HG03565 (cell line): ENCODE data around the gene PRCP.

Experiments
- ATAC-seq: cut with Tn5 transposase; IDR thresholded peaks from one replicate; pipeline ENCODE4 v1.9.1; 2021; ENCODE audit warnings: mild to moderate bottlenecking, moderate library complexity; ENCODE audit not compliant: unreplicated experiment

The PRCP gene

DNA sequence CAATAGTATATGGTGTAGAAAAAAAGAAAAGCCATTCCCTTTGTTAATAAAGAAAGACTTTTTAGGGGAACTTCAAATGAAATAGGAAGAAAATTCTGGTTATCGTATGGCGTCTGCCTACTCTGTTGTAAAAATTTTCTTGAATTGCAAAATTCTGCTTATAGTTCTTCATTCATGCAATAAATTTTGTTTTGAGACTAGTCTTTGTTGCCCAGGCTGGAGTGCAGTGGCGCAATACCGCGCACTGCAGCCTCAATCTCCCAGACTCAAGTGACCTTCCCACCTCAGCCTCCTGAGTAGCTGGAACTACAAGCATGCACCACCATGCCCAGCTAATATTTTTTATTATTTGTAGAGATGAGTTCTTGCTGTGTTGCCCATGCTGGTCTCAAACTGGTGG, 7.1 kb upstream of the PRCP start:
- no peak for ATAC-seq

- no peak for ATAC-seq
These were observed 6.7 kb upstream of the PRCP start for GRCh38 chr11:82906931-82907330.

DNA sequence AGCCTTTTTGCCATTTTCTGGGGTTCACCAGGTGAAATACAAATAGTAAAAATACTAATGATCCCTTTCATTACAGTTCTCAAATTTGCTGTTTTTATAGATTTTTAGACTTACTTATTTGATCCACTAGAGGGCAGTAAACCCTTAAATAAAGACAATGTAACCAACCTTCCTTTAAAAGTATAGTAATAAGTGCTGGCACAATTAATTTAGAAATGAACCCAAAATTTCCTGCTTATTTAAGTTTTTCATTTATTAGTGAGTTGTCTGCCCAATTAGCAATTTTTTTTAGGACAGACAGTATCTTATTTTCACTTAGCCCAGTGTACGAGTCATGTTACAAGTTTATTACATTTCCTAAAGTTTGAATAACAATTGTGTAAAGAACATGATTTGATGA, 6.0 kb upstream of the PRCP start:
- no peak for ATAC-seq

DNA sequence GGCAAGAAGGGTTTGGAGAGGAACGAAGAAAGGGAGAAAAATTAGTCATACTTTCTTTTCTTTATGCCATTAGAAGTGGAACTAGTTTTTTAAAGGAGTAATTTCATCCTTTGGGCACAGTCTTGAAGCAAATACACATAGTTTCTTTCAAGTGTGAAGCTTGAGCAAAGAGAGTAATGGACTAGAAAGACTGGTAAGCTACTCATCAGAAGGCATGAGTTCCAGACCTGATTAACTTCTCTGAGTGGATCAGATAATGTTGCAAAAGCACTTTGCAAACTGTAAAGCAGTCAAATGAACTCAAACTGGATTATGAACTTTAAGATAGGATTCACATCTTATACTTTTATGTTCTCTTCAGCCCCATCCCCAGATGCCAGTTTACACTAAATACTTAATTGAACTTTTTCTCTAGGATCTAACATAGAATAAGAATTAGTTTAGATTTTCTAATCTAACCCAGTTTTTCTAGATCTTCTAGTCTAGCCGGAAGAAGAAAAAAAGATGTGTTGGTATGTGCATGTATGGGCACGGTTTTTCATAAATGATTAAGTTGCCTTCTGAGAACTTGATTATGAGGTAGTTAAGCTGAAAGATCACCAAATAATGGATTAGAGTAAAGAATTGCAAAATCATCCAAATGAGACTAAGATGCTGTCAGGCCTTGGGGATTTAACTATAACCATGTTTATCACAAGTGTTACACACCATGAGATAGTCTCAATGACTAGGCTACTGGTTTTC, 3.8 kb upstream of the PRCP start:
- ATAC-seq, result no peak

DNA sequence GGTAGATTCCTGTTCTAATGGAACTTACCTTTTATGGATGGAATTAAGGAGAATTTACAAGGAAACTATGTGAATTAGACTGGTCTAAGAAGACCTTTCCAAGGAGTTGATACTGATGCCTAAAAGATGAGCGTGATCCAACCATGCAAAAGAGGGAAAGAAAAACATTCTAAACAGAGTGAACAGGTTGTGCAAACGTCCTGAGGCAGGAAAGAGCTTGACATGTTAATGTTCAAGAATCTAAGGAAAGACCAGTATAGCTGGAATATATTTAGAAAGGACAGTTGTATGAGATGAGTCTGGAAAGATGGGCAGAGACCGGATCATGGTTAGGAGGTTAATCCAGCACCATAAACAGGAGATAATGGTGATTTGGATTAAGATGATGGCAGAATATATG, 2.6 kb upstream of the PRCP start:
- no peak for ATAC-seq

GRCh38 chr11:82901922-82902485, 1.8 kb upstream of the PRCP start:
- ATAC-seq, result no peak

DNA sequence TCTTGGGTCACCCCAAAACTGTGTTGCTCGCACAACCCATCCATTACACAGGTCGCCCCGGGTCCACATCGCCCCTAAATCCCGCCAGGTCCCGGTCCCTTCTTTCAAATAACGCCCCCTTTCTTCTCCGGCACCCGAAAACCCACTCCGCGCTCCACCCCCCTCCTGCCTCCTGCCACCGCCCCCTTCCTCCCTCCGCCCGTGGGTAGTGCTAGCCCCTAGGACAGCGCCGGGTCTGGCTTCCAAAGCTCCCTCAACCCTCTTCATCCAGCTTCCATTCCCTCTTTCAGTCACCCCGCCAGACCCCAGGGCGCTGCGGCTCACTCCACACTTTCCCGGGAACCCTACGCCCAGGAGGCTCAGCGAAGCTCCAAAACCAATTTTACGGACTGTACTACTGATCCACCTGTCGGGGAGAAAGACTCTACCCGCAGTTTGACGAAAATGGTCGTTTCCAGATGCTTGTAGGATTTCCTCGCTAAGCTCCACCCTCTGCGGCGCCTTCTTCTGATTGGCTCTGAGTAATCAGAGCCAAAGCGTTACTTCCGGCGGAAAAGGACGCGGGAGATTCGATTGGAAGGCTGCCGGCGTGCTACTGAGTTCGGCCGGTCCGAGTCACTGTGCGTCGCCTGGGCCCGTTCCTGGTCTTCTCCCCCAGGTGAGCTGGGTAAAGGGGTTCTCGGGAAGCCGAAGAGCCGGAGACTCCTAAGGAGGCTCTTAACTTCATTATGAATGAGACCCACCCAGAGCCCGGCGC, 1.1 kb upstream of the PRCP start, which contains the start of gene DDIAS:
Gene DDIAS (plus strand): TSS at position 572 of the 757 bp plus-strand sequence. CDS start 13,003 bp downstream, outside the sequence.
- ATAC-seq, result peak; percentile 70

- no peak for ATAC-seq
These were observed 313 bp downstream of the PRCP start for GRCh38 chr11:82899957-82900276.

DNA sequence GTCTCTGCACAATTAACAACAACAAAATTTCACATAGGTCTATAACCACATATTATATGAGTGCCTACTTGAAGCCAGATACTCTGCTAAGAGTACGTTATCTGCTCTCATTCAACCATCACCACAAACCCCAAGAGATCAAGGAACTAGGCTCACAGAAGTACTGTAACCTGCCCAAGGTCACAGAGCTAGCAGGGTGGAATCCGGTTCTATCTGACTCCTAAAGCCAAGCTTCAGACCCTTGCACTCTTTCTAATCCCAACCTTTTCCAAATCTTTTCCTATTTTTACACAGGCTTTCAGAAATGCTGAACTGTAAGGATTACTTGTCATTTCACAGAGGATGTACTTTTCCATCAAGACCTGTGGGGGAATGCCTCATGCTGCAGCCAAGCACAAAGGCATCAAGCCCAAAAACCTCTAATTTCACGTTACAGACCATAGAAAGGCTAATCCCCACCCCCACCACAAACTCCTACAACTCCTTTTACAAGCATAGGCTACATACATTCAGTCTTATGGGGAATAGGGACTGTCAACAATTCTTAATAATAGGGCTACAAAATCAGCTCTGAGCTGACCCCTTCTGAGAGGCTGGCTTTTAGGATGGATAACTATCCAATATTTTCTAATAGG, 927 bp downstream of the PRCP start:
- ATAC-seq, result no peak

- ATAC-seq, result no peak
These were observed 2.0 kb downstream of the PRCP start for GRCh38 chr11:82898241-82898640.

DNA sequence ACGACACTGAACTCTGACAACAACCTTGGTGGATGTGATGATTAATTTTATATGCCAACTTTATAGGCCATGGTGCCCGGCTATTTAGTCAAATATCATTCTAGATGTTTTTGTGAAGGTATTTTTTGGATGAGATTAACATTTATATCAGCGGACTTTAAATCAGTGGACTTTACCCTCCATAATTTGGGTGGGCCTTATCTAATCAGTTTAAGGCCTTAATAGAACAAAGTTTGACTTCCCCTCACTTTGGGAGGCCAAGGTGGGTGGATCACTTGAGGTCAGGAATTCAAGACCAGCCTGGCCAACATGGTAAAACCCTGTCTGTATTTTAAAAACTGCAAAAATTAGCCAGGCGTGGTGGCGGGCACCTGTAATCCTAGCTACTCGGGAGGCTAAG, 4.0 kb downstream of the PRCP start:
- ATAC-seq, result no peak

DNA sequence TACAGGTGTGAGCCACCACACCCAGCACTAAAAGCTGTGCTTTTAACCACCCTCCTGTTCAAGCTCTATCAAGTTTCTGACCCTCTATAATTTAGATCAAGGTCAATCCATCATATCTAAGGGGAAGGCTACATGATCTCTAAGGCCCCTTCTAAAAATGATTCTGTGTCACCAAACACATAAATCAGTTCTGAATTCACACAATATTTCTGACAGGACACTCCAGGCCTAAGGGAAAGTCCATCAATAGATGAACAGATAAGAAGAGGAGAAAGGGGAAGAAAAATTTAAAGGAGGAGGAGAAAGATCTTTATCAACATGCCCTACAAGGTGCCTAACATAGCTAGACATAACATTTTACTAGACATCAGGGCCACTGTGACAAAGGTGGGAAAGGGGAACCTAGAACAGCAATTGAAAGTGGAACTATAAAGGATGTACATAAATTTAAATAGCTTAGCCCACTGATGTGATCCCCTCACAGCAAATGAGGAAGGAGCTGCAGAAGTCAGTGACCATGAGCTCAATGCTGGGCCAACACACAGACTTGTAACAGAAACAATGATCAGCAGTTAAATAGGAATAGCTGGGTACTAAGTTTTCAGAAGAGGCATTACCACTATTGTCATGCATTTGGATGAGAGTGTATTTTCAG, 4.7 kb downstream of the PRCP start:
- peak; percentile 38 for ATAC-seq

DNA sequence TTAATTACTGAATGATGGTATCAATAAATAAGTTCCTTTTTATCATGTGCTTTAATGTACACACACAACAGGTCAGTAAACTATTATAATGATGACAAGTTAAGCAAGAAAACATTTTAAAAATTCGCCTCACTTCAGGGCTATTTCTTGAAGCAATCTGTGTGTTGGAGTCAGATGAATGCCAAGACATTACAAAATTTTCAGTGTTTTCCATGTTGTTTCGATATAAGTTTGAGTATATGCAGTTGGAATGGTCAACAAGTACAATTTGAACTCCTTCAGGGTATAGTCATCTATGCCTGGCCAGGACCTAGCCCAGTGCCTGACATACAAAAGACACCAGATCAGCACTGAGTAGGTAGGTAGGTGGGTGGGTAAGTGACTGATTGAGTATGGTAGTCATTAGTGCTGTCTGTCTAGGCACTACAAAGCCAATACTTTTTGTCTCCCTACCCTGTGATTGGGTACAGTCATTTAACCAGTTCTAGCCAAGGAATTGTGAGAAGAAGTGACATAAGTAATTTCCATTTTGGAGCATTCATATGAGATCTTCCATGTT, 7.5 kb downstream of the PRCP start:
- ATAC-seq, result no peak

GRCh38 chr11:82890936-82891335, 9.3 kb downstream of the PRCP start:
- no peak for ATAC-seq

- ATAC-seq, result no peak
These were observed 10.3 kb downstream of the PRCP start for GRCh38 chr11:82890002-82890341.

- ATAC-seq, result no peak
These were observed 10.9 kb downstream of the PRCP start for GRCh38 chr11:82889133-82890001.

DNA sequence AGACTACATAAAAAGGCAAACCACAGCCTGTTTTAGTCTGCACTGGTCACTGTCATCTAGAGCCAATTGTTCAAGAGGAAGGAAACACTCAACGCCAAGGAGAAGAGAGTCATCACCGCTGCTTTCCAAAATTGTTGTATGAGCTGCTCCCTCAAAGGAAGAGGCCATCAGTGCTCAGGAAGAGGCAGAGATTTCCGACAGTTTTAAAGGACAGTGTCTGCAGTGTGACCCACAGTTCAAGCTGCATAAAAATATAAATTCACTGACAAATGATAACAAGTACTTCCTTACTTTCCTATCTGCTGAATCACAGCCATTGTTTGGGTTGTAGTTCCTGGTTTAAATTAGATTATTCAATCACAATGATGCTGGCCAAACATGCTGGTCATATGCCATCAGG, 16.4 kb downstream of the PRCP start:
- no peak for ATAC-seq

DNA sequence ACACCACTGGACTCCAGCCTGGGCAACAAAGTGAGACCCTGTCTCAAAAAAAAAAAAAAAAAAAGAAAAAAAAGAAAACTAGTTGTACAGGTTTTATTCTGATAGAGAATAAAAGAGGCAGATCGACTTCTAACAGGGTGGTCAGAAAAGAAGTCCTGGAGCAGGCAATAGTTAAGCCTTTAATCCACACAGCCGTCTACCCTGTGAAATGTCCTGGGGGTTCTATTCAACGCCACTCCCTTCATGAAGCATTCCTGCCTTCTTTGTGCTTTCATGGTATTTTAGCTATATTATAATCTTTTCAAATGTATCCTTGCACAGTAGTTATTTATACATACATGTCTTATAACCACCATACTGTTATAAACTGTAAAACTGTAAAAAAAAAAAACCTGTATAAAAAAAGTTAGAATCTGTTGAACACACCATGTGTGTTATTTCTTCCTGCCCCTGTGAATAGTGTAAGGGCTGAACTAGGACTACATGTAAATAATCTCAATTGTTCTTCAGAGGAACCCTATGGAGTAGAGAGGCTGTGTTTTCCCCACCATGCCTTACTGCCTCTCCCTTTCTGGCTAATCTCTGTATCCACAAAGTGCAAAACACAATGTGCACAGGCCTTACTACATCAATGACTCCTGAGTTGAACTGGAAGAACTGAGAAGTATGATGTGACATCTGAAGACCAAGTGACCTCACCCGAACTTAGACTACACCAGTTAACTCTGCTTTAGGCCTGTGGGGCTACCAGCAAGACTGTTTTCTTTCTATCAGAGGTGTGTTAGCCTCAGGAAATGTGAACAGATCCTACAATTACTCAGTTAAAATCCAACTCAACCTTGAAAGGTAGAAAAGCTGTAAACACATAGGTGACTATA, 25.3 kb downstream of the PRCP start:
- ATAC-seq, result no peak

- no peak for ATAC-seq
These were observed 26.3 kb downstream of the PRCP start for GRCh38 chr11:82873919-82874333.
